Measurements from ENCODE around the gene ANGPTL8. TPM values are rescaled to one million over a fixed set of nuclear protein-coding genes. Genes with fewer than 3 reads are reported as not detected.

Gene ANGPTL8
- total RNA-seq, 1 experiment from 2014 or later, result not detected

DNA sequence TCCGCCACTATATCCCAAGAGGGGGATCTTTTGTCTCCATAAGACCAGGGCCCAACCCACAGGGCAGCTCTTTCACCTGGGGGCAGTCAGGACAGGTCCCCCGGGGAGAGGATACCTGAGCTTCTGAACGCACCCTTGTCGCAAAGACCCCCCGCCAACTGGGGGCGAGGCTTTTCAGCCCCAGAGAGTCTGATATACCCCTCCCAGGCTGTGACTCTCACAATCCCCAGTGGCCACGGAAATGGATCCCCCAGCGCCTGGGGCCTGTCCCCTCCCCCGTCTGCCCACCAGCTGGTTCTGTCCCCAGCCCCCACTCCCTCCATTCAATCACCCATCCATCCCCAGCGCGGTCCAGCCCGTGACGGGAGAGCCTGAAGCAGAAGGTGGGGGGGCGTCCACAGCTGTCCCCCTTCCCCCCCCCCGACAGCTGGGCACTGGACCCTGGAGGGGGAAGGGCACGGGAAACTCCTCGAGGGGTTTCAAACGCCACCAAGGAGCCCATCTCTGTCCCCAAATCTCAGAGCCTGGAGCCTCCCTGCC is 22.1 kb downstream of the ANGPTL8 start:
- TF ChIP-seq NFATC4 (CRISPR knock-in tag; IDR thresholded peaks at IDR 0.05) (no peak), ZNF121 (CRISPR knock-in tag; IDR thresholded peaks at IDR 0.05) (no peak), TP53 (CRISPR knock-in tag; IDR thresholded peaks at IDR 0.05) (no peak), MAX (CRISPR knock-in tag; IDR thresholded peaks at IDR 0.05) (no peak), ZNF423 (CRISPR knock-in tag; IDR thresholded peaks at IDR 0.05) (no peak; the same call in 1 of the 2 replicates), MLX (CRISPR knock-in tag; IDR thresholded peaks at IDR 0.05) (no peak), RELA (CRISPR knock-in tag; IDR thresholded peaks at IDR 0.05; ENCODE audit: borderline replicate concordance) (no peak)
- H3K4me1 Mint-ChIP-seq, result peaks cover 18% of the 10 kb centered on the region
- H3K36me3 Mint-ChIP-seq, result no peaks in the 10 kb centered on the region
- H3K27ac Mint-ChIP-seq, result no peak overlapping the region
- H3K4me3 Mint-ChIP-seq, result peak overlapping the region; percentile 64
- ChIA-PET POLR2A (no interaction called here), CTCF (interaction anchor here (0.7 to 1.7 kb wide), 9 partner anchors 9 to 100 kb away, joined by 3 to 12 read pairs (median 3); no protein-coding TSS in a partner anchor)
- DNase-seq (ENCODE audit: low spot score) (peak; percentile 40), ATAC-seq (peak; percentile 4; the same call in 1 of the 2 replicates)
- no peaks in the 10 kb centered on the region; the same call in 1 of the 2 replicates for H3K27me3 Mint-ChIP-seq (ENCODE audit: low read depth)
- no peaks in the 10 kb centered on the region for H3K9me3 Mint-ChIP-seq

DNA sequence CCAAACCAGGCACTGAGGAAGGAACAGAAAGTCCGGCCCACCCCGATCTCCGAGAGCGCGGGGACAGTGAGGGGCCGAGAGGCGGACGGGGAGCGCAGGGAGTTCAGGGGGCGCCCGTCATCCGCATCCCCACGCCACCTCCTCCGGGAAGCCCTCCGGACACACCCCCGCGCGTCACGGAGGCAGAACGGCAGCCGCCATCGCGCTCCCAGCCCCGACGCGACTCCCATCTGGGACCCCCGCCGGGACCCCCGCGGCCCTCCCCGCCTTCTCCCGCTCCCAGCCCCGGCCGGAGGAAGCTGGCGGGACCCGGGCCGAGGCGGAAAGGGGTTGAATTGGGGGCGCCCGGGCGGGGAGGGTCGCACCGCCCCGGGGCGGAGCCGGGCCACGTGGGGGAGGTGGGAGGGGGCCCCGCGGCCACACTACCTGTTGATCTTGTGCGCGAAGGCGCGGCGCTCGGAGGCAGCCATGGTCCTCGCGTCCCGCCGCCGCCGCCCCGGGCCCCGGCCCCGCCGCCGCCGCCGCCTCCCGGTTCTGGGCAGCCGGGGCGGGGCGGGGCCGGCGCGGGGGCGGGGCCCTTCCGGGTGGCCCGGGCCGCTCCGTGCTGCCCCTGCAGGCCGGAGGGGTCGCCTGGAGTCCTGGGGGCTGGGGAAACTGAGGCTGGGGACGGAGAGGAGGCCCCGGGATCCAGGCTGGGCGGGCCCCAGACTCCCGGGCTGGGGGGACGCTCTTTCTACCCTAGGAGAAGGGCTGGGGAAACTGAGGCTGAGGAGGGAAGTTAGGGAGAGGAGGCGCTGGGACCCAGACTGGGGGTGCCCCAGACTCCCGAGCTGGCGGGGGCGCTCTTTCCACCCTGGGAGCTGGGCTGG is 22.8 kb downstream of the ANGPTL8 start, which contains the start of gene DOCK6:
Gene DOCK6 (minus strand): TSS at position 554 of the 869 bp plus-strand sequence. CDS start 84 bp downstream, at position 470.
- TF ChIP-seq GTF2I (CRISPR knock-in tag; conservative IDR thresholded peaks at IDR 0.05), result no peak
- TF ChIP-seq PREB (CRISPR knock-in tag; IDR thresholded peaks at IDR 0.05; ENCODE audit: borderline replicate concordance), result no peak
- no peak for TF ChIP-seq ZNF121 (CRISPR knock-in tag; IDR thresholded peaks at IDR 0.05)
- TF ChIP-seq, protein P1, sequence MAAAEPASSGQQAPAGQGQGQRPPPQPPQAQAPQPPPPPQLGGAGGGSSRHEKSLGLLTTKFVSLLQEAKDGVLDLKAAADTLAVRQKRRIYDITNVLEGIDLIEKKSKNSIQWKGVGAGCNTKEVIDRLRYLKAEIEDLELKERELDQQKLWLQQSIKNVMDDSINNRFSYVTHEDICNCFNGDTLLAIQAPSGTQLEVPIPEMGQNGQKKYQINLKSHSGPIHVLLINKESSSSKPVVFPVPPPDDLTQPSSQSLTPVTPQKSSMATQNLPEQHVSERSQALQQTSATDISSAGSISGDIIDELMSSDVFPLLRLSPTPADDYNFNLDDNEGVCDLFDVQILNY (CRISPR knock-in tag; IDR thresholded peaks at IDR 0.05), result 0 out of 2 replicates have a peak, but pooled peaks have one; percentile 43
- peak; percentile 59; the same call in 1 of the 2 replicates for TF ChIP-seq HMGXB4 (CRISPR knock-in tag; IDR thresholded peaks at IDR 0.05)
- TF ChIP-seq ZBTB21 (CRISPR knock-in tag; IDR thresholded peaks at IDR 0.05; ENCODE audit: borderline replicate concordance), result no peak
- TF ChIP-seq, protein P2, sequence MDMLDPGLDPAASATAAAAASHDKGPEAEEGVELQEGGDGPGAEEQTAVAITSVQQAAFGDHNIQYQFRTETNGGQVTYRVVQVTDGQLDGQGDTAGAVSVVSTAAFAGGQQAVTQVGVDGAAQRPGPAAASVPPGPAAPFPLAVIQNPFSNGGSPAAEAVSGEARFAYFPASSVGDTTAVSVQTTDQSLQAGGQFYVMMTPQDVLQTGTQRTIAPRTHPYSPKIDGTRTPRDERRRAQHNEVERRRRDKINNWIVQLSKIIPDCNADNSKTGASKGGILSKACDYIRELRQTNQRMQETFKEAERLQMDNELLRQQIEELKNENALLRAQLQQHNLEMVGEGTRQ (CRISPR knock-in tag; IDR thresholded peaks at IDR 0.05), result peak; percentile 62
- Mint-ChIP-seq H3K4me3 (peak within 1 kb of the TSS; percentile 78), H3K9me3 (no peaks in the 10 kb centered on the region), H3K4me1 (peaks cover 18% of the 10 kb centered on the region), H3K27ac (no peak within 1 kb of the TSS), H3K27me3 (ENCODE audit: low read depth) (no peaks in the 10 kb centered on the region; the same call in 1 of the 2 replicates), H3K36me3 (no peaks in the 10 kb centered on the region)
- ATAC-seq (peak; percentile 62), DNase-seq (ENCODE audit: low spot score) (peak; percentile 60)
- CTCF ChIA-PET, result interaction anchor here (0.5 to 1.9 kb wide), 19 partner anchors 10 to 326 kb away, joined by 3 to 12 read pairs (median 3); partner anchors contain the start of gene SWSAP1
- POLR2A ChIA-PET, result interaction anchor here (0.6 kb wide), 1 partner anchor 120 kb away, joined by 3 read pairs; no protein-coding TSS in a partner anchor
